SK-N-SH (cell line): ENCODE data around the gene GZMB.
"Not testable (repeated sequence)": the region's sequence is repeated elsewhere in the genome, so short reads cannot be mapped to it uniquely, and the experiment has no call there.

Experiments
- GABPA ChIP-seq: IDR thresholded peaks from 2 replicates; pipeline ENCODE4 v1.4.0; 2012; ENCODE audit warnings: low read depth, mild to moderate bottlenecking
- JUND ChIP-seq: IDR thresholded peaks from 2 replicates; pipeline ENCODE4 v1.4.0; 2012
- POLR2AphosphoS5 ChIP-seq: IDR thresholded peaks from 2 replicates; pipeline ENCODE4 v1.6.1; 2012; ENCODE audit warnings: low read depth, low read length
- SIN3A ChIP-seq: IDR thresholded peaks from 2 replicates; pipeline ENCODE4 v1.6.1; 2012; ENCODE audit warnings: low read depth, mild to moderate bottlenecking, low read length, moderate library complexity, borderline replicate concordance
- TF ChIP-seq, protein P1 (sequence below): fragments of 200-600 bp; sonication (generic); IDR thresholded peaks from 2 replicates; pipeline ENCODE4 v1.6.1; 2017; ENCODE audit warnings: antibody characterized with exemption, mild to moderate bottlenecking, moderate library complexity

DNA sequence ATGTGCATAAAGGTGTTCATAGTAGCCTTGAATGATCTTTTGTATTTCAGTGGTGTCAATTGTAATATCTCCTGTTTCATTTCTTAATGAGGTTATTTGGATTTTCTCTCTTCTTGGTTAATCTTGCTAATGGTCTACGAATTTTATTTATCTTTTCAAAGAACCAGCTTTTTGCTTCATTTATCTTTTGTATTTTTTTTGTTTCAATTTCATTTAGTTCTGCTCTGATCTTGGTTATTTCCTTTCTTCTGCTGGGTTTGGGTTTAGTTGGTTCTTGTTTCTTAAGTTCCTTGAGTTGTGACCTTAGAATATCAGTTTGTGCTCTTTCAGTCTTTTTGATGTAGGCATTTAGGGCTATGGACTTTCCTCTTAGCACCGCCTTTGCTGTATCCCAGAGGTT lies 43.0 kb downstream of the GZMB start:
- TF ChIP-seq SIN3A, GABPA, POLR2AphosphoS5, JUND: not testable (repeated sequence)
- TF ChIP-seq, protein P1, sequence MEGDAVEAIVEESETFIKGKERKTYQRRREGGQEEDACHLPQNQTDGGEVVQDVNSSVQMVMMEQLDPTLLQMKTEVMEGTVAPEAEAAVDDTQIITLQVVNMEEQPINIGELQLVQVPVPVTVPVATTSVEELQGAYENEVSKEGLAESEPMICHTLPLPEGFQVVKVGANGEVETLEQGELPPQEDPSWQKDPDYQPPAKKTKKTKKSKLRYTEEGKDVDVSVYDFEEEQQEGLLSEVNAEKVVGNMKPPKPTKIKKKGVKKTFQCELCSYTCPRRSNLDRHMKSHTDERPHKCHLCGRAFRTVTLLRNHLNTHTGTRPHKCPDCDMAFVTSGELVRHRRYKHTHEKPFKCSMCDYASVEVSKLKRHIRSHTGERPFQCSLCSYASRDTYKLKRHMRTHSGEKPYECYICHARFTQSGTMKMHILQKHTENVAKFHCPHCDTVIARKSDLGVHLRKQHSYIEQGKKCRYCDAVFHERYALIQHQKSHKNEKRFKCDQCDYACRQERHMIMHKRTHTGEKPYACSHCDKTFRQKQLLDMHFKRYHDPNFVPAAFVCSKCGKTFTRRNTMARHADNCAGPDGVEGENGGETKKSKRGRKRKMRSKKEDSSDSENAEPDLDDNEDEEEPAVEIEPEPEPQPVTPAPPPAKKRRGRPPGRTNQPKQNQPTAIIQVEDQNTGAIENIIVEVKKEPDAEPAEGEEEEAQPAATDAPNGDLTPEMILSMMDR: not testable (repeated sequence)
